ENCODE measurements around the gene MGST2. TPM values are rescaled to one million over a fixed set of nuclear protein-coding genes. Genes with fewer than 3 reads are reported as not detected.

Gene MGST2
- total and polyA plus RNA-seq, 4 donors = 51.7 to 171 (median 60.1) TPM

GRCh38 chr4:139689093-139689722 lies 23.6 kb downstream of the MGST2 start:
- WGBS, 2 donors = 95 to 99% methylated on average over 6 of the region's 6 CpGs
- H3K9ac ChIP-seq (ENCODE audit: insufficient read depth in 1 of 2, low read length in 2 of 2) = no peak overlapping the region

GRCh38 chr4:139690419-139690818 lies 24.8 kb downstream of the MGST2 start:
- H3K27me3 ChIP-seq (ENCODE audit: control insufficient read depth in 3 of 3, insufficient read depth in 3 of 3, low read length in 2 of 3) = no peaks in the 10 kb centered on the region
- ATAC-seq (ENCODE audit: insufficient read depth, low FRiP score) (no peak), DNase-seq (no peak)
- no peak overlapping the region for H3K9ac ChIP-seq (ENCODE audit: insufficient read depth in 1 of 2, low read length in 2 of 2)
- no peak overlapping the region for H3K4me3 ChIP-seq
- peaks cover 0 to 18% (median 5%) of the 10 kb centered on the region in 5 donors for H3K4me1 ChIP-seq (ENCODE audit: control insufficient read depth in 5 of 5, insufficient read depth in 5 of 5, low read length in 5 of 5)
- H3K27ac ChIP-seq (ENCODE audit: low read depth in 1 of 2, low read length in 1 of 2) = no peak overlapping the region
- TF ChIP-seq CTCF (IDR thresholded peaks at IDR 0.05; ENCODE audit: control extremely low read depth, extremely low read depth) = no peak
- H3K36me3 ChIP-seq (ENCODE audit: control insufficient read depth in 4 of 4, insufficient read depth in 4 of 4, low read length in 4 of 4) = peaks cover 0 to 3% (median 1%) of the 10 kb centered on the region in 4 donors
- H3K9me3 ChIP-seq (ENCODE audit: control insufficient read depth in 4 of 4, insufficient read depth in 3 of 4, low read length in 3 of 4) = no peaks in the 10 kb centered on the region

More at GRCh38 chr4:139689093-139689722, 23.6 kb downstream of the MGST2 start:
- Histone ChIP-seq H3K36me3 (ENCODE audit: control insufficient read depth in 4 of 4, insufficient read depth in 4 of 4, low read length in 4 of 4) (peaks cover 2 to 12% (median 4%) of the 10 kb centered on the region in 4 donors), H3K9me3 (ENCODE audit: control insufficient read depth in 4 of 4, insufficient read depth in 3 of 4, low read length in 3 of 4) (peaks cover 0 to 1% (median 0%) of the 10 kb centered on the region in 4 donors), H3K4me1 (ENCODE audit: control insufficient read depth in 5 of 5, insufficient read depth in 5 of 5, low read length in 5 of 5) (peaks cover 0 to 18% (median 8%) of the 10 kb centered on the region in 5 donors), H3K27ac (ENCODE audit: low read depth in 1 of 2, low read length in 1 of 2) (no peak overlapping the region), H3K4me3 (no peak overlapping the region), H3K27me3 (ENCODE audit: control insufficient read depth in 3 of 3, insufficient read depth in 3 of 3, low read length in 2 of 3) (no peaks in the 10 kb centered on the region)
- no peak for DNase-seq
- no peak for TF ChIP-seq CTCF (IDR thresholded peaks at IDR 0.05; ENCODE audit: control extremely low read depth, extremely low read depth)
- no peak for ATAC-seq (ENCODE audit: insufficient read depth, low FRiP score)

GRCh38 chr4:139692309-139693012 lies 26.8 kb downstream of the MGST2 start:
- H3K9me3 ChIP-seq (ENCODE audit: control insufficient read depth in 4 of 4, insufficient read depth in 3 of 4, low read length in 3 of 4) = peaks cover 0 to 3% (median 0%) of the 10 kb centered on the region in 4 donors
- no peak overlapping the region for H3K4me3 ChIP-seq
- ATAC-seq (ENCODE audit: insufficient read depth, low FRiP score) (no peak), DNase-seq (no peak)
- no peaks in the 10 kb centered on the region for H3K27me3 ChIP-seq (ENCODE audit: control insufficient read depth in 3 of 3, insufficient read depth in 3 of 3, low read length in 2 of 3)
- peak overlapping the region in 1 of 2 donors; percentile 53 for H3K27ac ChIP-seq (ENCODE audit: low read depth in 1 of 2, low read length in 1 of 2)
- H3K36me3 ChIP-seq (ENCODE audit: control insufficient read depth in 4 of 4, insufficient read depth in 4 of 4, low read length in 4 of 4) = peaks cover 0 to 8% (median 7%) of the 10 kb centered on the region in 4 donors
- WGBS, 2 donors = 26 to 41% methylated on average over 4 of the region's 4 CpGs
- TF ChIP-seq CTCF (IDR thresholded peaks at IDR 0.05; ENCODE audit: control extremely low read depth, extremely low read depth) = no peak
- peaks cover 0 to 8% (median 5%) of the 10 kb centered on the region in 5 donors for H3K4me1 ChIP-seq (ENCODE audit: control insufficient read depth in 5 of 5, insufficient read depth in 5 of 5, low read length in 5 of 5)
- no peak overlapping the region for H3K9ac ChIP-seq (ENCODE audit: insufficient read depth in 1 of 2, low read length in 2 of 2)

All from lung (tissue), 12 donors.